HG02943 (cell line): ENCODE results near the gene RMND1.

Experiments
- ATAC-seq: cut with Tn5 transposase; IDR thresholded peaks from one replicate; pipeline ENCODE4 v1.9.1; 2021; ENCODE audit warnings: mild to moderate bottlenecking, low read depth, moderate library complexity; ENCODE audit not compliant: unreplicated experiment

Gene RMND1

GRCh38 chr6:151422981-151423380 lies 28.9 kb downstream of the RMND1 start:
- no peak for ATAC-seq

- no peak for ATAC-seq
These were observed 34.4 kb downstream of the RMND1 start for GRCh38 chr6:151417477-151417876.

- ATAC-seq, result no peak
These were observed 37.2 kb downstream of the RMND1 start for GRCh38 chr6:151414641-151415260.

- ATAC-seq, result no peak
These were observed 38.4 kb downstream of the RMND1 start for GRCh38 chr6:151413372-151414145.

- no peak for ATAC-seq
These were observed 39.0 kb downstream of the RMND1 start for GRCh38 chr6:151412909-151413308.

GRCh38 chr6:151409679-151410078 lies 42.2 kb downstream of the RMND1 start:
- ATAC-seq, result no peak

- peak; percentile 60 for ATAC-seq
These were observed 42.7 kb downstream of the RMND1 start for GRCh38 chr6:151409260-151409659.

GRCh38 chr6:151408858-151409257 lies 43.1 kb downstream of the RMND1 start:
- peak; percentile 9 for ATAC-seq

- ATAC-seq, result no peak
These were observed 48.0 kb downstream of the RMND1 start for GRCh38 chr6:151403919-151404308.

- ATAC-seq, result no peak
These were observed 49.7 kb downstream of the RMND1 start for GRCh38 chr6:151402228-151402627.

GRCh38 chr6:151400473-151400872 lies 51.5 kb downstream of the RMND1 start:
- no peak for ATAC-seq

- no peak for ATAC-seq
These were observed 52.2 kb downstream of the RMND1 start for GRCh38 chr6:151399679-151400078.

- ATAC-seq, result no peak
These were observed 58.5 kb downstream of the RMND1 start for GRCh38 chr6:151393410-151393809.

GRCh38 chr6:151392427-151392826 lies 59.5 kb downstream of the RMND1 start:
- ATAC-seq, result no peak

GRCh38 chr6:151391471-151392413 lies 60.2 kb downstream of the RMND1 start, which contains the start of gene ZBTB2:
Gene ZBTB2 (minus strand): TSS chr6:151391559. CDS start chr6:151373637, 17,922 bp downstream.
- no peak for ATAC-seq

- ATAC-seq, result peak; percentile 15
These were observed 61.0 kb downstream of the RMND1 start for GRCh38 chr6:151390851-151391470.

- ATAC-seq, result peak; percentile 75
These were observed 61.6 kb downstream of the RMND1 start for GRCh38 chr6:151390276-151390850.

- peak; percentile 52 for ATAC-seq
These were observed 62.2 kb downstream of the RMND1 start for GRCh38 chr6:151389618-151390275.

GRCh38 chr6:151388997-151389617 lies 62.8 kb downstream of the RMND1 start:
- ATAC-seq, result no peak
